GM13976 (cell line): Measurements from ENCODE around the gene VSNL1.

Experiments
- DNase-seq: peaks from one replicate; pipeline ENCODE4 v3.0.0; 2012; ENCODE audit warnings: low spot score
- in situ Hi-C: fragments of 300-500 bp; cut with MboI; formaldehyde crosslinking; loops from one replicate; pipeline ENCODE4 v1.12.0; 2022; ENCODE audit warnings: low sequenced_read_pairs, mixed read lengths, inconsistent platforms; ENCODE audit not compliant: unreplicated experiment
- TF ChIP-seq, protein P1 (sequence below): IDR thresholded peaks from 2 replicates; pipeline ENCODE4 v1.5.1; 2012; ENCODE audit warnings: borderline replicate concordance, mild to moderate bottlenecking; ENCODE audit not compliant: insufficient read depth; ENCODE audit errors: extremely low read depth, missing control alignments, control extremely low read depth

VSNL1 gene

DNA sequence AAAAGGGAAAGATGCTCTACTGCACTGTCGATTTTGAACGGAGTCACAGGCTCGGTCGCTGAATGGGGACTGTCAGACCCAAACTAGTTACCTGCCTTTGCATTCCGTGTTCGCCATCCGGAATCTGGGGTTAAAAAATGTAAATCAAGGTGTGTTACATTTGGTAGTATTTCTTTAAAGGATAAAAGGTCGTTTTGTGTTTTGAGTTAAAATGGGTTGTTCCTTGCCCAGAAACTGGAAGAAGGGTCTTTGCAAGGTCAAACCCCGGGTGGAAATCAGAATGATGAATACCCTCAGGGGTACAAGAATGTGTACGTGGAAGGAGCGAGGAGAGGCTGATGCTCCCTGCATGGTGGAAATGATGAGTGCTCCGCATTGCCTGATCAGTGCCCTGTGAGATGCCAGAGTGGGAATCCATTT is 1.0 kb downstream of the VSNL1 start:
- DNase-seq = no peak
- TF ChIP-seq, protein P1, sequence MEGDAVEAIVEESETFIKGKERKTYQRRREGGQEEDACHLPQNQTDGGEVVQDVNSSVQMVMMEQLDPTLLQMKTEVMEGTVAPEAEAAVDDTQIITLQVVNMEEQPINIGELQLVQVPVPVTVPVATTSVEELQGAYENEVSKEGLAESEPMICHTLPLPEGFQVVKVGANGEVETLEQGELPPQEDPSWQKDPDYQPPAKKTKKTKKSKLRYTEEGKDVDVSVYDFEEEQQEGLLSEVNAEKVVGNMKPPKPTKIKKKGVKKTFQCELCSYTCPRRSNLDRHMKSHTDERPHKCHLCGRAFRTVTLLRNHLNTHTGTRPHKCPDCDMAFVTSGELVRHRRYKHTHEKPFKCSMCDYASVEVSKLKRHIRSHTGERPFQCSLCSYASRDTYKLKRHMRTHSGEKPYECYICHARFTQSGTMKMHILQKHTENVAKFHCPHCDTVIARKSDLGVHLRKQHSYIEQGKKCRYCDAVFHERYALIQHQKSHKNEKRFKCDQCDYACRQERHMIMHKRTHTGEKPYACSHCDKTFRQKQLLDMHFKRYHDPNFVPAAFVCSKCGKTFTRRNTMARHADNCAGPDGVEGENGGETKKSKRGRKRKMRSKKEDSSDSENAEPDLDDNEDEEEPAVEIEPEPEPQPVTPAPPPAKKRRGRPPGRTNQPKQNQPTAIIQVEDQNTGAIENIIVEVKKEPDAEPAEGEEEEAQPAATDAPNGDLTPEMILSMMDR = no peak
- in situ Hi-C loops = no loop called here

DNA sequence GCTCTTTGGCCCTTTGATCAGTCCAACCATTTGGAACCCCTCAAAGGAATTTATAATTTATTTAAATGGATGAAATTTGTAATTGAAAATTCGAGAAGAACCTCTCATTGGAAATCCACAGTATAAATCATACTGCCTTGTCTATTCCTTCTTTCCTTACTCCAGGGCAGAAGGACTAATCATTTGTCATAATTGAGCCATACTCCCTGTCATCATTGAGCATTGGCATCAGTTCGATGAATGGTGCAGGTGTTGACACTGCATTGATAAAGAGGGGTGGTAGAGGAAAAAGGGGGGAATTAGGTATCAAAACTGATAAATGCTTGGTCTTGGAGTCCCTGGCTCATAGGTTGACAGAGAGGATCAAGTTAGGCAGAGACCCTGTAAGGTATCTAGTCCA is 2.0 kb downstream of the VSNL1 start:
- DNase-seq = no peak
- TF ChIP-seq, protein P1 = no peak
- in situ Hi-C loops = no loop called here

DNA sequence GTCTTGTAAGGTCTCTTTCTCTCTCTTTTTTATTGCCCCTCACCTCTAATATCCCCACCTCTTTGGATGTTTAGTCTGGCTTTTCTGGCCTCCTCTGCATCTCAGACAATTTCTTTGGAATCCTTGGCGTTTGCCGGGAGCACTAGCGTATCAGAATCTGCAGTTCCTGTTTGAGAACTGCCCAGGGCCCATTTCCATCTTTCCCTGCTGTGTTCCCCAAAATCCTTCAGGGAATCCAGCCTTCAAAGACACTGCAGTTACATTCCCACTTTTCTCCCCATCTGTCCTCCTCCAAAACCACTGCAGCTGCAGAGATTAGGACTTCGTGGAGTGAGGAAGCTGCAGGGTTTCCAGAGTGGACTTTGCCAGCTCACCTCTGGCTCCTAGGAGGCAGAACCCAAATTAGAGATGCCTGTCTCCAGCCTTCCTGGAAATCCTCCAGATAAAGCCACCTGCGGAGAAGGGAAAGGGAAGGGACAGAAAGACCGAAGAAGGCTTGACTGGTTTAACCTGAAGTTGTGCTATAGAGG is 2.7 kb downstream of the VSNL1 start:
- TF ChIP-seq, protein P1 = no peak
- in situ Hi-C loops = no loop called here
- DNase-seq = no peak

DNA sequence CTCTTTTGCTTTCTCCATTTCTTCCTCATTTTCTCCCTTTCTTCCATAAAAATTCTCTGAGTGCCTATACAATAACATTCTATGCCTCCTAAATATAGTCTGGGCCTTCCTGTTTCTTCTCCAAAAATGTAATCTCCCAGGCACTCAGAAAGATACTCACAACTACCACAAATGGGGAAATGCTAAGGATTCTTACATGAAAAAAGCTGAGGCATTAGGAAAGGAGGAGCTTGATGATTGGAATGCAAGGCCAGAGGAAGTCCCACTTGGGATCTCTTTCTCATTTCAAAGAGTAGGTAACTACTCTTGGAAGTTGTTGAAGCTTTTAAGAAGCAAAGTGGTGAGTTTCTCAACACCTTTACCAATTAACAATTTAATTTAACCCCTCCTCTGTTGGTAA is 3.4 kb downstream of the VSNL1 start:
- in situ Hi-C loops = no loop called here
- no peak for DNase-seq
- TF ChIP-seq, protein P1 = no peak

DNA sequence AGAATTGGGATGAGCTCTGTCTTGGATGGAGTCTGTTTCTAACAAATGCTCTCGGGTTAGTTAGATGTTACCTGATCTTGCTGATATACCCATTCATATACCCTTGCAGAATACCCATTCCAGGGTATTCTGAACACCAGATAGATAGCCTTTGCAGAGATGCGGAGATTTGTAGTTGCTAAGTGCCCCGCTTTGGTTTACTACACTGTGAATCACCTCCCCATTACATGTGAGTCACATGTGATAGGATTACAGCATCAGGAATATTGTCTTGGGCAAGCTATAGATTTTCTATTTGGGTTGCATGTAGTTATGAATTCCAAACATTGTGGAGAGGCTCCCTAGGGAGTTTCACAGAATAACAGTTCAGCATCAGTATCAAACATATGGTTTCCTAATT is 3.8 kb downstream of the VSNL1 start:
- TF ChIP-seq, protein P1 = no peak
- in situ Hi-C loops = no loop called here
- no peak for DNase-seq

DNA sequence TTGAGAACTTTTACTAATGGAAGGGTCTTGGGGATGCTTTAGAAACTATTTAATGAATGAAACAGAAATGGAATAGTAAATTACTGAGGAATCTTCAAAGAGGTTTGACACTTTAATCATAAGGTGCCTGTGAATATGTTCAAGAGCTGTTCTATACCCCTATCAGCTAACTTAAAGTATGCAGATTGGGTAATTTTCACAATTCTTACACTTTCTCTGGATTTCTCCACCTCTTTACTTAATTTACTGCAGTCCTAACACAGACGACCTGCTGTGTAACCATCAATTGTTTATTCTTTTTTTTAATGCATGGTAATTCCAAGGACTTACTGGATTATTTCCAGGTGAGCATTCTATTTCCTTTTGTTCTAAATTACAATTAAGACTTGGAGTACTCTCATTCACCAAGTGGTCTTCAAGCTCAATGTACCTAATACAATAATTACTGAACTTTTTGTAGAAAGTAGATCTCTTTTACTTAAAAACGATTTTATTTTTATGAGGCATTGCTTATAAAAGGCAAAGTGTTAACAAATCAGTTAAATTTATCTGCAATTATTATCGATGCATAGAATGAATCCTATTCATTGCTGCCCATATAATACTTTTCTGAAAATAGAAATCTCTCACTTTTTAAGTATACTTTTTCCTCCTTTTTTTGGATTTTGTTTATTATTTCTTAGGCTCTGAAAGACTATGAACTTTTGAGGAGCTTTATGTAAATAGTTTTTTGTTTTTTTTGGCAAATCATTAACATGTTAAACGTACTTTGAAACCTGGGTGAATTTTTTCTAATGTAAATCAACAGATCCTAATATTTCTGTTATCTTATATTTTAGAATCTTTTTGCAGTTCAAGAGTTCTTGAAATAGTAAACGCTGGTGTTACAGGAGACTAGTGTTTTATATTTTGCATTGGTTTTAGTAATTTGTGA is 5.5 kb downstream of the VSNL1 start:
- DNase-seq = no peak
- in situ Hi-C loops = no loop called here
- TF ChIP-seq, protein P1 = no peak
